Activated CD4-positive, alpha-beta T cell treated with anti-CD3 and anti-CD28 coated beads, Interleukin-2, amount 50 U/mL, for 16 hours (primary cell): ENCODE measurements around the gene KCNJ12.
"Not testable (repeated sequence)": the region's sequence is repeated elsewhere in the genome, so short reads cannot be mapped to it uniquely, and the experiment has no call there.

Experiments used
- DNase-seq: peaks from one replicate; pipeline ENCODE4 v3.0.0-alpha.2; 2020

KCNJ12 gene

GRCh38 chr17:21350495-21350894 is 25.7 kb upstream of the KCNJ12 start:
- not testable (repeated sequence) for DNase-seq

- DNase-seq: no peak
Measured at GRCh38 chr17:21351366-21352065, 24.6 kb upstream of the KCNJ12 start.

GRCh38 chr17:21352221-21352980 is 23.8 kb upstream of the KCNJ12 start:
- no peak for DNase-seq

- no peak for DNase-seq
Measured at GRCh38 chr17:21352981-21353265, 23.2 kb upstream of the KCNJ12 start.

- no peak for DNase-seq
Measured at GRCh38 chr17:21353326-21354010, 22.7 kb upstream of the KCNJ12 start.

GRCh38 chr17:21354796-21355385 is 21.3 kb upstream of the KCNJ12 start:
- DNase-seq: no peak

GRCh38 chr17:21355586-21355985 is 20.6 kb upstream of the KCNJ12 start:
- no peak for DNase-seq

- no peak for DNase-seq
Measured at GRCh38 chr17:21356537-21357127, 19.5 kb upstream of the KCNJ12 start.

- DNase-seq: no peak
Measured at GRCh38 chr17:21357281-21357680, 18.9 kb upstream of the KCNJ12 start.

GRCh38 chr17:21357696-21358656 is 18.2 kb upstream of the KCNJ12 start:
- no peak for DNase-seq

- DNase-seq: no peak
Measured at GRCh38 chr17:21358682-21359482, 17.3 kb upstream of the KCNJ12 start.

GRCh38 chr17:21359483-21359840 is 16.7 kb upstream of the KCNJ12 start:
- no peak for DNase-seq

GRCh38 chr17:21360048-21360447 is 16.1 kb upstream of the KCNJ12 start:
- DNase-seq: no peak

- DNase-seq: no peak
Measured at GRCh38 chr17:21361020-21361809, 14.9 kb upstream of the KCNJ12 start.

- no peak for DNase-seq
Measured at GRCh38 chr17:21362331-21362931, 13.7 kb upstream of the KCNJ12 start.

- DNase-seq: no peak
Measured at GRCh38 chr17:21363776-21364642, 12.1 kb upstream of the KCNJ12 start.

- no peak for DNase-seq
Measured at GRCh38 chr17:21365016-21365415, 11.1 kb upstream of the KCNJ12 start.

- DNase-seq: peak; percentile 23
Measured at GRCh38 chr17:21368545-21369246, 7.5 kb upstream of the KCNJ12 start.
